Spinal cord (tissue), 10 donors: ENCODE data around the gene EMILIN2. TPM values are rescaled to one million over a fixed set of nuclear protein-coding genes. Genes with fewer than 3 reads are reported as not detected.

Source experiments
- DNase-seq, 6 donors: peaks; one replicate each; pipeline versions ENCODE4 v3.0.0 to v3.0.0-alpha.2; 2013 to 2015; ENCODE audit warnings: low spot score in 6 of 6, low read depth in 4 of 6
- H3K27ac ChIP-seq: one replicate; pipeline ENCODE4 v1.5.1; 2013; ENCODE audit warnings: low read depth, low read length, control low read depth
- H3K27me3 ChIP-seq: one replicate; pipeline ENCODE4 v1.6.1; 2013; ENCODE audit warnings: low read length; ENCODE audit not compliant: control insufficient read depth, insufficient read depth
- H3K36me3 ChIP-seq: one replicate; pipeline ENCODE4 v1.6.1; 2013; ENCODE audit warnings: low read length; ENCODE audit not compliant: control insufficient read depth, insufficient read depth
- H3K4me1 ChIP-seq: one replicate; pipeline ENCODE4 v1.6.1; 2013; ENCODE audit warnings: low read length; ENCODE audit not compliant: control insufficient read depth, insufficient read depth
- H3K4me3 ChIP-seq: one replicate; pipeline ENCODE4 v1.5.1; 2013; ENCODE audit warnings: low read depth, low read length, control low read depth
- H3K9me3 ChIP-seq: one replicate; pipeline ENCODE4 v1.6.1; 2013; ENCODE audit warnings: low read length; ENCODE audit not compliant: control insufficient read depth, insufficient read depth
- WGBS: methylation state at CpG from one replicate; pipeline ENCODE4 v1.1.5; 2013; ENCODE audit warnings: missing lambda C conversion rate; ENCODE audit not compliant: insufficient coverage; 5-methylcytosine and 5-hydroxymethylcytosine counted together
- polyA plus RNA-seq, 2 donors: library from polyadenylated mRNA; unstranded; fragments of 120-200 nt; gene quantifications; one replicate each; pipeline ENCODE4 v1.2.1, GENCODE V29; 2013; ENCODE audit not compliant: insufficient read length in 2 of 2
- total RNA-seq, 2 donors: library from RNA; depleted of rRNA in 1 of 2; stranded (reverse); fragments of 120-200 nt in 1 of 2; fragments of >200 nt in 1 of 2; gene quantifications; one replicate each; pipeline versions ENCODE4 v1.2.3 to v1.2.4, GENCODE V29; 2013 to 2014
- donor health status: healthy.

EMILIN2 gene
- total and polyA plus RNA-seq, 4 donors = 5.6 to 20.1 (median 12.0) TPM

DNA sequence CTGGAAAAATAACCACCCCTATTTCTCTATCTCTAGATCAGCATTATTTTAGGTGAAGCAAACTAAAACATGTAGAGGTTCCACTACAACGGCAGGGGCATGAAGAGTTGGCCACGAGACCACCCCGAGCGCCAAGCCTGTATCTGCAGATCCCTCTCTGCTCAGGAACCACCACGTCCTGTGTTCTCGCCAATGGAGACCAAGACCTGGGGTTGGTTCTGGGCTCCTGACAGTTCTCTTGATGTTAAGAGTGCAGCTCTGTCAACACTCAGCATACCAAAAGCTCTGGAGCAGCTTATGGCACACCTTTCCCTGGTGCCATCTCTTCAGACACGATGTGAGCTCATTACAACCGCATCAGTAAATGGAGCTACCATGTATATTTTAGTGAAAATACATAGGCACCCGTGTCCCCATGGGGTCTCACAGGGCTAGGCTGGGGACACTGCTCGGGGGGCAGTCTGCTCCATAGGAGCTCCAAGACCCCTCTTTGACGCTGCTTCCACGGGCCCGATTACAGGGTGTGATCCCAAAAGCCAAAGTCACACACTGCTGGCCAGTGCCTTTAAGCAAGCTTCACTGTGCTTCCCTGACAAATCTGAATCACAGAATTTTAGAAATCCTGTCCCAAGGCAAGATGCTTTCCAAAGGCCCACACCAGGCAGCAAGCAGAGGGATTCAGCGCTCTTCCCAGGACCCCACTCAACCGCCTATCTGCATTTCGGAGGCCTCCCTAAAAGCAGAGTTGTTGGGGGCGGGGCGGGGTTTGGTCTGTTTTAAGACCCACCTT lies 72.2 kb downstream of the EMILIN2 start:
- WGBS = 98% methylated on average over 14 of the region's 18 CpGs

DNA sequence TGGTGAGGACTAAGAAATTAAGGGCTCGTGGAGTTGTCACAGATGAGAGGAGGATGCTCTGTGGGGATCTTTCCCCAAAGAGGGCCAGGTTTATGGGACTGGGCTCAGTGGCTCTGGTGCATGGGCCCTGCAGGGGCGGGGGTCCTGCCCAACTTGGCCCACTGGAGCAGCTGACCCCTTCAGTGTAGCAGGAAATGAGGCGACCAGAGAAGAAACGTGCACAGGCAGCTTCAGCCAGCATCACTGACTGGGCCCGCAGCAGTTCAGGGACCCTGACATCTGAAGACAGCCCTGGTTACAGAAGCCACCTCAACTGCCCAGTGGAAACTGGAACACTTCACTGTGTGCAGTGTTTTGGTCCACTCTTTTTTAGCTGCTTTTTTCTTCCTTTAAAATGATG lies 72.8 kb downstream of the EMILIN2 start:
- Histone ChIP-seq H3K4me1 (peaks cover 7% of the 10 kb centered on the region), H3K36me3 (peaks cover 66% of the 10 kb centered on the region), H3K4me3 (no peak overlapping the region), H3K9me3 (no peaks in the 10 kb centered on the region), H3K27ac (no peak overlapping the region), H3K27me3 (no peaks in the 10 kb centered on the region)
- DNase-seq = no peak
- 87% methylated on average over 5 of the region's 5 CpGs for WGBS

More for the DNA sequence above, 72.2 kb downstream of the EMILIN2 start:
- Histone ChIP-seq H3K27ac (no peak overlapping the region), H3K36me3 (peaks cover 67% of the 10 kb centered on the region), H3K27me3 (no peaks in the 10 kb centered on the region), H3K4me3 (no peak overlapping the region), H3K4me1 (peaks cover 11% of the 10 kb centered on the region), H3K9me3 (no peaks in the 10 kb centered on the region)
- DNase-seq = no peak

DNA sequence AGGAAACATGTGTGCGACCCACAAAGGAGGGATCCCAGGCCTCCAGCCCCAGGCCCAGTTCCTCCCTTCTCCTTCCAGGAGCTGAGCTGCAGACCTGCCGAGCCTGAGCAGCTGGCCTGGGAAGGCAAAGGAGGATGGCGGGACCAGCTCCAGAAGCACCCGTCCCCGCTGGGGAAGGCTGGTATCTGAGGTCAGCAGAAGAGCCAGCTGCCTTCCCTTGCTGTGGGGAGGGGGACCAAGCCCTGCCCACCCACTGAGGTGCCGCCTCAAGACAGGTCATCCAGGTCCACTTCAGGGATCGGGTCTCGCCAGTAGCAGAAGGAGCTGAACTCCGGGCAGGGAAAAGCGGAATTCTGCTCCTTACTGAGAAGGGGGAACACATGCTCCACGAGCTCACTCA lies 73.2 kb downstream of the EMILIN2 start:
- Histone ChIP-seq H3K4me3 (no peak overlapping the region), H3K36me3 (peaks cover 66% of the 10 kb centered on the region), H3K27ac (no peak overlapping the region), H3K4me1 (peaks cover 7% of the 10 kb centered on the region), H3K9me3 (no peaks in the 10 kb centered on the region), H3K27me3 (no peaks in the 10 kb centered on the region)
- 87% methylated on average over 10 of the region's 11 CpGs for WGBS
- DNase-seq = no peak

DNA sequence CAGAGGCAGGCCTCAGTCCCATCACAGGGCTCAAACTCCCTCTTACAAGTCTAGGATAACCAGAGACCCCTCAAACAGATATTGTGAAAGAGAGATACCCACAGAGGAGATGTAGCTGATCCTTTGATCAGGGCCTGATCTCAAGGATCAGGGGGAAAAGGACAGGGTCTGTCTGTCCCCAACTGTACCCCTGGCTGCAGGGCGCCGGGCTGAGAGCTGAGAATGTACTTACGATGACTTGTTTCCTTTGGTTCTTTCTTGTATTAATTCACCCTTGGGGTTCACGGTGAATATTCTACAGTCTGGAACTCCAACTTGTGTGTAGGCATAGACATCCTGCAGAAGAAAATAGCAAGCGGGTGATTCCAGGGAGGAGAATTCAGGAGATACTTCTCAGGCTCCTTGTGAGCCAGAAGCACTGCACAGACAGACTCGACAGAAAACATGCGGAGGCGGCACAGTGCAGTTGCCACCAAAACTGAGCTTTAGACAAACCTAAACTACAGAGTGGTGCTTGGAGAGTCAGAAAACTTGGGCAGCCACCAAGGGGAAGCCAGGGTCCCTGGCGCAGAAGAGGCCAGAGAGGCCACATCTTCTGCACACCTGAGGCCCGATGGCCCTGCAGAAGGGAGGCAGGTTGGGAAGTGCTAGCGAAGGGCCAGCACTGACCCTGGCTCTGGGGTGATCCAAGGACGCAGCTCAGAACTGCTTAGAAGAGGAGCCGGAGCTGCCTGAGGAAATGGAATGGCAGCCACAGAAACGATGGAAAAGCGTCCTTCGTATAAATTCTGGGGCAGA lies 73.9 kb downstream of the EMILIN2 start:
- Histone ChIP-seq H3K27ac (no peak overlapping the region), H3K36me3 (peaks cover 66% of the 10 kb centered on the region), H3K27me3 (no peaks in the 10 kb centered on the region), H3K4me1 (peaks cover 7% of the 10 kb centered on the region), H3K4me3 (no peak overlapping the region), H3K9me3 (no peaks in the 10 kb centered on the region)
- no peak for DNase-seq
- WGBS = 98% methylated on average over 12 of the region's 16 CpGs

DNA sequence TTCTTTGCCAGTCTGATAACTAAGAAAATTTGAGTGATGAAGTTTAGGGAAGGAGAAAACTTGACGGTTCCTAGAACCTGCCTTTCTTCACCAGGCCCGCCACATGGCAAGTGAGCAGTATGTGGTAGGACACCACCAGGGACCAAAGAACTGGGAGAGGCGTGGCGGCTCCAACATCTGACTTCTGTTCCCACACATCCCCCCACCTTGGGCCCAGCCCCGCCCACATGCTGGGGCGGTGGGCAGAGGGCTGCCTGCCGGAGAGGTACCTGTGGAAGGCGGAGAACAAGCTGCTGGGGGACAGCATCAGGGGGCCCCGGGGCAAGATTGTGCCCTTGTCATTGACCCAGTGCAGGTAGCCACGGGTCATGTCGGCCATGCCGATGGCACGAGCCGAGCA lies 75.0 kb downstream of the EMILIN2 start:
- peaks cover 7% of the 10 kb centered on the region for H3K4me1 ChIP-seq
- WGBS = 93% methylated on average over 9 of the region's 14 CpGs
- no peak for DNase-seq
- no peaks in the 10 kb centered on the region for H3K27me3 ChIP-seq
- H3K27ac ChIP-seq = no peak overlapping the region
- H3K9me3 ChIP-seq = no peaks in the 10 kb centered on the region
- H3K36me3 ChIP-seq = peaks cover 76% of the 10 kb centered on the region
- no peak overlapping the region for H3K4me3 ChIP-seq

DNA sequence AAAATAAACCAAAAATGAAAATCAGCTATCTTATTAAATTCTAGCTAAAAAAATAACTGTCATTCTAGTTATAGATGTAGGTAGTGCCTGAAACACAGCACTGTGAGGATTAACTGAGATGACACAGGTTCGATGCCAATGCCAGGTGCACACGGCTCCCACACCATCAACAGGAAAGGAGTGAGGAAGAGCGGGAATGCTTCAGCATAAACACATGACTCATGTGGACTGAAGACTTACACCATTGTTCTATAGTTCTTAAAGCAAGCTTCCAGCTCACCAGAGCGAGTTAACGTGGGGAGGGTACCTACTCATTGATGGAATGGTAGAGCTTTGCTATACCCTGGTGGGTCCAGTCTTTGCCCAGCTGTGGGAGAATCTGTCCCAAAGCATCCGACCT lies 76.7 kb downstream of the EMILIN2 start:
- DNase-seq = no peak
- H3K27ac ChIP-seq = no peak overlapping the region
- peaks cover 80% of the 10 kb centered on the region for H3K36me3 ChIP-seq
- H3K4me1 ChIP-seq = no peaks in the 10 kb centered on the region
- H3K27me3 ChIP-seq = no peaks in the 10 kb centered on the region
- no peaks in the 10 kb centered on the region for H3K9me3 ChIP-seq
- 91% methylated on average over 5 of the region's 6 CpGs for WGBS
- no peak overlapping the region for H3K4me3 ChIP-seq

DNA sequence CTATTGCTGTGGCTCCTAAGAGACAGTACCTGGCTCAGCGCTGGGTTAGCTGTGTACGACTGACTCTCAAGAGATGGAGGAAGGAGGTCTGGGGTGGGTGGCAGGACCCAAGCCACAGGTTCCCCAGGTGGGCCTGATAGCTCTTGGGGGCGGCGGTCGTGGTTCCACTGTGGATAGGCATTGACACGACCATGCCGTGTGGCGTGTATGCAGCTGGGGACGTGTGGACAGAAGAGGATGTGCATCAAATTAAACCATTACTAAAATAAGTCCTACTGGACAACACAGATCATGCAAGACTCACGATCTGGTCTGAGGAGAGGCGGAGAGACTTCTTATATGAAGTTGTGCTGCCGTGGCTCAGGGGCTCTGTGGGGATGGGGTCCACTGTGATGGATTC lies 78.1 kb downstream of the EMILIN2 start:
- Histone ChIP-seq H3K36me3 (peaks cover 67% of the 10 kb centered on the region), H3K4me1 (no peaks in the 10 kb centered on the region), H3K27me3 (no peaks in the 10 kb centered on the region), H3K9me3 (no peaks in the 10 kb centered on the region), H3K4me3 (no peak overlapping the region), H3K27ac (no peak overlapping the region)
- no peak for DNase-seq
- 94% methylated on average over 6 of the region's 12 CpGs for WGBS

DNA sequence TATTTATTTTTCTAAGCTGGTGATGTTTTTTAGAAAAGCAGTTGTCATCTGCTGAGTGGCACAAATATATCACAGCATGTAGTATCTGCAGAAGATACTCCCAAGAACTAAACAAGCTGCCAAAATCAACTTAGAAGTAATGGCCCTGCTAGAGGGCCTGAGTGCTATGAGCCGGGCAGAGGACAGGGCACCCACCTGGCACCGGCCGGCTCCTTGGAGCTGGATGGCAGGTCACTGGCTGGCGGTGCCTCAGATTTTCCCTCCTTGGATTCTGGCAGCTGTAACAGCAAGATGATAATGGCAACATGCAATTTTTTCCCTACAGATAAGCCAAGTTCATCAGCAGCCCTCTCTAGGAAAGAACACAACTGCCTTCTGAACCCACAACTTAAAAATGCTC lies 79.7 kb downstream of the EMILIN2 start:
- Histone ChIP-seq H3K27me3 (no peaks in the 10 kb centered on the region), H3K27ac (no peak overlapping the region), H3K9me3 (no peaks in the 10 kb centered on the region), H3K36me3 (peaks cover 58% of the 10 kb centered on the region), H3K4me1 (no peaks in the 10 kb centered on the region), H3K4me3 (no peak overlapping the region)
- no peak for DNase-seq
- WGBS = 96% methylated on average over 4 of the region's 4 CpGs

DNA sequence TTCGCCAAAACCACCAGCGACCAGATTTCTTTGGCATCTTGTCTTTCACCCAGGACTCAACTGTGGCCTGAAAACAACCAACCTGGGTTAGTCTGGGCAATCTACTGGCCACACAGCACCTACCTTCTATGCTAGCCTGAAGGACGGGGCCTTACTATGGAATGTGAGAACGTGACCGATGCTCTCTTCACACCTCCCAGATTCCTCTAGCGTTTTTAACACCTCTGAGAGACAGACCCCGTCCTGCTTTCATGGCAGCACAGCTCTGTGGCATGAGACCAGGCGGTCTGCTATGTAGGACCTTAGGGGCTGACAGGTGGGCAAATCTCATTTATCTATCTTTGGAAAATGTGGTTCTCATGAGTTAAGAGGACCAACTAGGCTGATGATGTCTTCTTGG lies 80.9 kb downstream of the EMILIN2 start:
- H3K4me1 ChIP-seq = no peaks in the 10 kb centered on the region
- no peak overlapping the region for H3K27ac ChIP-seq
- H3K9me3 ChIP-seq = no peaks in the 10 kb centered on the region
- H3K4me3 ChIP-seq = no peak overlapping the region
- WGBS = 98% methylated on average over 4 of the region's 8 CpGs
- H3K27me3 ChIP-seq = no peaks in the 10 kb centered on the region
- peaks cover 54% of the 10 kb centered on the region for H3K36me3 ChIP-seq
- DNase-seq = no peak
